ENCODE results near the gene STUM.
"Not testable (repeated sequence)": the region's sequence is repeated elsewhere in the genome, so short reads cannot be mapped to it uniquely, and the experiment has no call there.

The STUM gene

GRCh38 chr1:226584164-226584563 lies 35.6 kb downstream of the STUM start:
- DNase-seq: no peak

- no peak for DNase-seq
These were observed 37.6 kb downstream of the STUM start for GRCh38 chr1:226586116-226586515.

GRCh38 chr1:226586650-226587422 lies 38.3 kb downstream of the STUM start:
- no peak for DNase-seq

GRCh38 chr1:226588484-226588883 lies 39.9 kb downstream of the STUM start:
- DNase-seq: no peak

GRCh38 chr1:226589008-226589733 lies 40.6 kb downstream of the STUM start:
- DNase-seq: no peak

GRCh38 chr1:226590614-226591013 lies 42.0 kb downstream of the STUM start:
- no peak for DNase-seq

GRCh38 chr1:226593541-226593940 lies 45.0 kb downstream of the STUM start:
- DNase-seq: no peak

GRCh38 chr1:226596531-226597165 lies 48.1 kb downstream of the STUM start:
- DNase-seq: no peak

- DNase-seq: no peak
These were observed 49.3 kb downstream of the STUM start for GRCh38 chr1:226597616-226598454.

- no peak for DNase-seq
These were observed 49.9 kb downstream of the STUM start for GRCh38 chr1:226598455-226598849.

GRCh38 chr1:226598955-226599354 lies 50.4 kb downstream of the STUM start:
- DNase-seq: not testable (repeated sequence)

- no peak for DNase-seq
These were observed 51.2 kb downstream of the STUM start for GRCh38 chr1:226599636-226600238.

GRCh38 chr1:226600254-226600653 lies 51.7 kb downstream of the STUM start:
- no peak for DNase-seq

GRCh38 chr1:226601456-226601855 lies 52.9 kb downstream of the STUM start:
- DNase-seq: no peak

GRCh38 chr1:226602186-226603021 lies 53.8 kb downstream of the STUM start:
- DNase-seq: no peak

- no peak for DNase-seq
These were observed 54.7 kb downstream of the STUM start for GRCh38 chr1:226603022-226603857.

- no peak for DNase-seq
These were observed 55.4 kb downstream of the STUM start for GRCh38 chr1:226603858-226604559.

GRCh38 chr1:226604560-226605317 lies 56.2 kb downstream of the STUM start:
- no peak for DNase-seq

GRCh38 chr1:226605318-226605950 lies 56.9 kb downstream of the STUM start:
- no peak for DNase-seq

Data from stimulated activated CD4-positive, alpha-beta T cell treated with anti-CD3 and anti-CD28 coated beads, Interleukin-4, amount 100 ng/mL, for 4 hours (primary cell).